ENCODE data around the gene DUOX1.
A peak's percentile ranks its signal among the peaks of the same experiment; 100 is the strongest.
"Not testable (repeated sequence)": the region's sequence is repeated elsewhere in the genome, so short reads cannot be mapped to it uniquely, and the experiment has no call there.

DUOX1 gene

GRCh38 chr15:45134682-45135604, 5.1 kb downstream of the DUOX1 start:
- in situ Hi-C loops (cut with MboI; ENCODE audit: low sequenced_read_pairs, unreplicated experiment): no loop called here
- TF ChIP-seq, protein P1, sequence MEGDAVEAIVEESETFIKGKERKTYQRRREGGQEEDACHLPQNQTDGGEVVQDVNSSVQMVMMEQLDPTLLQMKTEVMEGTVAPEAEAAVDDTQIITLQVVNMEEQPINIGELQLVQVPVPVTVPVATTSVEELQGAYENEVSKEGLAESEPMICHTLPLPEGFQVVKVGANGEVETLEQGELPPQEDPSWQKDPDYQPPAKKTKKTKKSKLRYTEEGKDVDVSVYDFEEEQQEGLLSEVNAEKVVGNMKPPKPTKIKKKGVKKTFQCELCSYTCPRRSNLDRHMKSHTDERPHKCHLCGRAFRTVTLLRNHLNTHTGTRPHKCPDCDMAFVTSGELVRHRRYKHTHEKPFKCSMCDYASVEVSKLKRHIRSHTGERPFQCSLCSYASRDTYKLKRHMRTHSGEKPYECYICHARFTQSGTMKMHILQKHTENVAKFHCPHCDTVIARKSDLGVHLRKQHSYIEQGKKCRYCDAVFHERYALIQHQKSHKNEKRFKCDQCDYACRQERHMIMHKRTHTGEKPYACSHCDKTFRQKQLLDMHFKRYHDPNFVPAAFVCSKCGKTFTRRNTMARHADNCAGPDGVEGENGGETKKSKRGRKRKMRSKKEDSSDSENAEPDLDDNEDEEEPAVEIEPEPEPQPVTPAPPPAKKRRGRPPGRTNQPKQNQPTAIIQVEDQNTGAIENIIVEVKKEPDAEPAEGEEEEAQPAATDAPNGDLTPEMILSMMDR (IDR thresholded peaks at IDR 0.05; ENCODE audit: borderline replicate concordance, control extremely low read depth, extremely low read depth, insufficient read depth, missing control alignments): peak; percentile 26
- DNase-seq (ENCODE audit: low spot score): no peak

GRCh38 chr15:45135705-45136377, 6.0 kb downstream of the DUOX1 start:
- in situ Hi-C loops (cut with MboI; ENCODE audit: low sequenced_read_pairs, unreplicated experiment); DNase-seq (ENCODE audit: low spot score): not testable (repeated sequence)

DNA sequence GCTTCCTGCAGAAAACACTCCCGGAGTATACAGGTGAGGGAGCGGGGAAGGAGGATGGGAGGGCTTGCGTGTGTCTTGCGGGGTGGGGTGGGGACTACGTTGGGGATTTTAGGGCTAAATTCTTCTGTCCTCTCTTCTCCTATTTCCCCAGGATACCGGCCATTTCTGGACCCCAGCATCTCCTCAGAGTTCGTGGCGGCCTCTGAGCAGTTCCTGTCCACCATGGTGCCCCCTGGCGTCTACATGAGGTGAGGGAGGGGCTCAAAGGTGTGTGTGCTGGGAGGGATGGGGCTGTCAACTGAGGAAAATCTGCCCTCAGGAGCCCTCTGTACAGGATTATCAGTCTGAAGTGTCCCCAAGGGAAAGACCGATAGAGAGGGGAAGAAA, 6.6 kb downstream of the DUOX1 start:
- DNase-seq (ENCODE audit: low spot score): no peak
- in situ Hi-C loops (cut with MboI; ENCODE audit: low sequenced_read_pairs, unreplicated experiment): no loop called here
- TF ChIP-seq, protein P1 (IDR thresholded peaks at IDR 0.05; ENCODE audit: borderline replicate concordance, control extremely low read depth, extremely low read depth, insufficient read depth, missing control alignments): peak; percentile 13

DNA sequence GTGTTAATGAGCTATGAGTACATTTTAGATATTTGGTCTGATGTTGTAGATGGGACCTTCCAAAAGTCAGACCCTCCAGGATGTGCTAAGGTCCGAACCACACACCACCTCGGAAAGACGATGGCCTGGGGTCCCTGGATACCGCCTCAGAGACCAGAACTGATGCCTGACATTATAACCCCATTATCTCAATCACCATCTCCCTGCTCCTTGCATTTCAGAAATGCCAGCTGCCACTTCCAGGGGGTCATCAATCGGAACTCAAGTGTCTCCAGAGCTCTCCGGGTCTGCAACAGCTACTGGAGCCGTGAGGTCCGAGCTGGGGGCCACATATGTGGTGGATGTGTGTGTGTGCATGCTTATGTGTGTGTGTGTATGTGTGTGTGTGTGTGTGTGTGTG, 7.9 kb downstream of the DUOX1 start:
- in situ Hi-C loops (cut with MboI; ENCODE audit: low sequenced_read_pairs, unreplicated experiment): no loop called here
- no peak for DNase-seq (ENCODE audit: low spot score)
- TF ChIP-seq, protein P1 (IDR thresholded peaks at IDR 0.05; ENCODE audit: borderline replicate concordance, control extremely low read depth, extremely low read depth, insufficient read depth, missing control alignments): no peak

DNA sequence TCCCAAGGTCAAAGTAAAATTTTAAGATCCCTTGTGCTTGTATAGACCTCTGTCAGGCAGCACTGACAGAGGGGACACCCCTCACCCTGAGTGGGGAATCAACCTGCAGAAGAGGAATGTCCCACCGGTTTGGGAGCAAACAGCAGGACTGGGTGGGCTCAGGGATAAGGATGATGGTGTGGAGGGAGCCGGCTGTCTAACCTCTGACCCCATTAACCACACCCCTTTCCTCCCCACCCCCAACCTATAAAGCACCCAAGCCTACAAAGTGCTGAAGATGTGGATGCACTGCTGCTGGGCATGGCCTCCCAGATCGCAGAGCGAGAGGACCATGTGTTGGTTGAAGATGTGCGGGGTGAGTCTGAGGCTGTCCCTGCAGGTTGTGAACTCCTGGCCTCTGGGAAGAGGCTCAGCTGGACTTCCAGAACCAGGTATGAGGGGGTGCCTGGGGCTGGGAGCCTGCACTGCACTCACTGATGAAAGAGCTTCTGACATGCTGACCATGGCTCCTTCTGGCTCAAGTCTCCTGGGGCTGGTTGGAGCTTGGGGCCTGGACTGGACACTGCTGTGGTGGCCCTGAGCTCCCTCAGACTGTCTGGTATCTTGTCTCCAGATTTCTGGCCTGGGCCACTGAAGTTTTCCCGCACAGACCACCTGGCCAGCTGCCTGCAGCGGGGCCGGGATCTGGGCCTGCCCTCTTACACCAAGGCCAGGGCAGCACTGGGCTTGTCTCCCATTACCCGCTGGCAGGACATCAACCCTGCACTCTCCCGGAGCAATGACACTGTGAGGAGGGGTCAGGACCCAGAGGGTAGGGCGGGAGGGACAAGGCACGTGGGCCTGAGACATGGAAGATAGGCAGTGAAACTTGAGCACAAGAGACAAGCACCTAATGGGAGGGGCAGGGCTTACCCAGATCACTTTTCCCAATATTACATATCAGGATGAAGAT, 9.3 kb downstream of the DUOX1 start:
- DNase-seq (ENCODE audit: low spot score): no peak
- in situ Hi-C loops (cut with MboI; ENCODE audit: low sequenced_read_pairs, unreplicated experiment): no loop called here

GRCh38 chr15:45139770-45140169, 10.0 kb downstream of the DUOX1 start:
- in situ Hi-C loops (cut with MboI; ENCODE audit: low sequenced_read_pairs, unreplicated experiment): no loop called here
- DNase-seq (ENCODE audit: low spot score): no peak
- TF ChIP-seq, protein P1 (IDR thresholded peaks at IDR 0.05; ENCODE audit: borderline replicate concordance, control extremely low read depth, extremely low read depth, insufficient read depth, missing control alignments): no peak

More for the DNA sequence above, 9.3 kb downstream of the DUOX1 start:
- TF ChIP-seq, protein P1 (IDR thresholded peaks at IDR 0.05; ENCODE audit: borderline replicate concordance, control extremely low read depth, extremely low read depth, insufficient read depth, missing control alignments): no peak

Measured in GM13976 (cell line).